HepG2 (cell line): ENCODE results near the gene RAB1B. TPM values are rescaled to one million over a fixed set of nuclear protein-coding genes. Genes with fewer than 3 reads are reported as not detected.

Source experiments
- ATAC-seq: fragments of 200-7000 bp; cut with Tn5 transposase; 3 replicates; pipeline ENCODE4 v1.9.1; 2020; ENCODE audit warnings: mild to moderate bottlenecking, moderate library complexity
- BruUV-seq: library from RNA; stranded (reverse); fragments of 400-500 nt; replicated peaks from 2 replicates; lab custom pipeline; 2021; lab: Mats Ljungman, UMichigan
- CTCF ChIA-PET: fragments of 300-600 bp; formaldehyde crosslinking; extraction: SDS; loops from one replicate; lab custom pipeline; 2021; ENCODE audit warnings: low total read pairs, inconsistent platforms, low intra/inter-chr PET ratio; lab: Yijun Ruan, JAX
- POLR2A ChIA-PET: fragments of 350-600 bp; sonication (Branson Sonifier 250); formaldehyde crosslinking; loops from one replicate; lab custom pipeline; 2020; ENCODE audit warnings: antibody characterized with exemption, inconsistent platforms; lab: Yijun Ruan, JAX
- DNase-seq: peaks from one replicate; pipeline ENCODE4 v3.0.0-alpha.2; 2015; ENCODE audit warnings: low spot score
- FAIRE-seq: peaks from 3 replicates; lab custom pipeline; 2011; peaks lifted over from hg19 to GRCh38; lab: Jason Lieb, UNC
- H2AFZ ChIP-seq: one replicate; pipeline ENCODE4 v1.6.1; 2011; ENCODE audit warnings: low read length, inconsistent platforms
- H3K27ac ChIP-seq: fragments of 300-600 bp; 3 replicates; pipeline ENCODE4 v1.8.0; 2011; ENCODE audit warnings: mixed run types, mild to moderate bottlenecking, mixed read lengths, low read length, inconsistent platforms; ENCODE audit not compliant: insufficient read depth; ENCODE audit errors: extremely low read length
- H3K27me3 ChIP-seq, 2 experiments: fragments of 200-600 bp in 1 of 2; 2 replicates in 1 of 2; 3 replicates in 1 of 2; pipeline versions ENCODE4 v1.6.0 to v1.8.0; 2011; ENCODE audit warnings: low read length in 2 of 2, mild to moderate bottlenecking in 2 of 2, moderate library complexity in 2 of 2, inconsistent platforms in 1 of 2; ENCODE audit not compliant: insufficient read depth in 2 of 2, control insufficient read depth in 1 of 2
- H3K36me3 ChIP-seq, 2 experiments: fragments of 200-600 bp in 1 of 2; replicated peaks in 1 of 2; 2 replicates in 1 of 2; 3 replicates in 1 of 2; pipeline versions ENCODE4 v1.5.1 to v1.8.0; 2011; ENCODE audit warnings: low read length in 2 of 2, inconsistent platforms in 1 of 2; ENCODE audit not compliant: insufficient read depth in 2 of 2, control insufficient read depth in 1 of 2
- H3K4me1 ChIP-seq: 2 replicates; pipeline ENCODE4 v1.5.1; 2012; ENCODE audit warnings: low read length, inconsistent platforms; ENCODE audit not compliant: insufficient read depth
- H3K4me2 ChIP-seq: 2 replicates; pipeline ENCODE4 v1.6.0; 2011; ENCODE audit warnings: low read depth, low read length, inconsistent platforms
- H3K4me3 ChIP-seq, 3 experiments: fragments of 200-600 bp in 1 of 3; sonication (generic), shearing (Covaris generic) in 1 of 3; replicated peaks in 1 of 3; 2 replicates each; pipeline ENCODE4 v1.5.1; 2011 to 2016; ENCODE audit warnings: low read length in 3 of 3, inconsistent platforms in 2 of 3, low read depth in 2 of 3, mild to moderate bottlenecking in 2 of 3, control low read depth in 1 of 3, mixed read lengths in 1 of 3; ENCODE audit not compliant: insufficient read depth in 1 of 3
- H3K79me2 ChIP-seq: one replicate; pipeline ENCODE4 v1.6.1; 2011; ENCODE audit warnings: low read length, inconsistent platforms; ENCODE audit not compliant: insufficient read depth
- H3K9ac ChIP-seq: 2 replicates; pipeline ENCODE4 v1.6.0; 2011; ENCODE audit warnings: mild to moderate bottlenecking, low read depth, low read length, inconsistent platforms; ENCODE audit not compliant: insufficient read depth
- H3K9me3 ChIP-seq: 2 replicates; pipeline ENCODE4 v1.5.1; 2012; ENCODE audit warnings: mild to moderate bottlenecking, low read length
- H4K20me1 ChIP-seq: 2 replicates; pipeline ENCODE4 v1.6.0; 2011; ENCODE audit warnings: inconsistent platforms, mild to moderate bottlenecking, low read length, moderate library complexity; ENCODE audit not compliant: insufficient read depth
- BORCS8-MEF2B ChIP-seq: sonication (generic); formaldehyde crosslinking; IDR thresholded peaks from 2 replicates; pipeline ENCODE4 v1.8.0; 2022; ENCODE audit warnings: mild to moderate bottlenecking, missing genetic modification reagents
- TBP ChIP-seq: sonication (generic); formaldehyde crosslinking; IDR thresholded peaks from 2 replicates; pipeline ENCODE4 v1.5.0; 2020; ENCODE audit warnings: missing genetic modification reagents
- WGBS: methylation state at CpG from one replicate; pipeline ENCODE4 v1.1.6; 2017; ENCODE audit warnings: low lambda C conversion rate; 5-methylcytosine and 5-hydroxymethylcytosine counted together
- in situ Hi-C: cut with HindIII; loops from 2 replicates; pipeline ENCODE4 v1.10.0; 2017; ENCODE audit warnings: low pct_unique_long_range_greater_than_20kb; ENCODE audit not compliant: extremely low pct_ligation_motif_present
- intact Hi-C: fragments of 100-400 bp; cut with micrococcal nuclease; formaldehyde crosslinking; loops from one replicate; pipeline ENCODE4 v1.10.0; 2022; ENCODE audit not compliant: unreplicated experiment
- polyA plus RNA-seq, 8 experiments: library from polyadenylated mRNA; depleted of rRNA in 3 of 8; stranded (reverse) in 7 of 8; unstranded in 1 of 8; fragments of >200 nt; fragmentation: Illumina TruSeq in 4 of 8; extraction: Trizol in 4 of 8; gene quantifications; 2 replicates each; pipeline versions ENCODE4 v1.2.1 to v1.2.3, GENCODE V29; 2011 to 2016; ENCODE audit warnings: low read depth in 4 of 8, missing spikeins in 1 of 8, mixed read lengths in 1 of 8; ENCODE audit not compliant: insufficient read depth in 1 of 8
- total RNA-seq, 5 experiments: library from RNA; depleted of rRNA; stranded (reverse); fragments of >200 nt; fragmentation: Illumina TruSeq; extraction: Trizol; gene quantifications; 2 replicates each; pipeline ENCODE4 v1.2.3, GENCODE V29; 2016; ENCODE audit warnings: low read depth in 1 of 5
- TF ChIP-seq, protein P1 (sequence below): sonication (generic); formaldehyde crosslinking; IDR thresholded peaks from 2 replicates; pipeline ENCODE4 v1.4.0; 2020; ENCODE audit warnings: missing genetic modification reagents, borderline replicate concordance
- TF ChIP-seq, protein P2 (sequence below): sonication (generic); formaldehyde crosslinking; IDR thresholded peaks from 2 replicates; pipeline ENCODE4 v1.4.0; 2020; ENCODE audit warnings: missing genetic modification reagents

The RAB1B gene
- total and polyA plus RNA-seq, 2 of the 13 experiments (the other 11 are each of a cell fraction or from before 2014, with no cell fraction given): 77.9 to 87.9 TPM

DNA sequence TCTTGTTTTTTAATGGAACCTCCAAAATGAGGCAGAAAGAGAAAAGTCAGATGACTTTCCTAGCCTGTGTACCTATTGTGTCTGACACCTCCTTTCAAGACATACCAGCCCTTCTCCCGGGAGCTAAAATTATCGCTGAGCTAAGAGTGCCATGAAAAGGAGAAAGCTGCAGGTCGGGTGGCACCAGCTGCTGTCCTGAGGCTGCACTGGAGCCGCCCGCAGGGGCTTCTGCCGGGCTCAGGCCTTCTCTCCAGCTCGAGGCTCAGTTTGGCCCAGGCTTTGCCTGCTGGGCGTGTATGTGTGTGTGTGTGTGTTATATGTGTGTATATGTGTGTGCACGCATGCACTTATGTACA is 27.7 kb upstream of the RAB1B start:
- no peaks in the 10 kb centered on the region for H3K9me3 ChIP-seq
- no peaks in the 10 kb centered on the region for H3K79me2 ChIP-seq
- no peak overlapping the region for H2AFZ ChIP-seq
- H3K36me3 ChIP-seq: peaks cover 3% of the 10 kb centered on the region in 2 experiments; a peak in 3 of 5 replicates
- H3K4me3 ChIP-seq: no peak overlapping the region
- ATAC-seq (no peak), DNase-seq (no peak), FAIRE-seq (no peak)
- ChIA-PET CTCF (no interaction called here), POLR2A (no interaction called here)
- H3K27me3 ChIP-seq: no peaks in the 10 kb centered on the region
- H3K9ac ChIP-seq: no peak overlapping the region
- H3K4me1 ChIP-seq: no peaks in the 10 kb centered on the region
- no peaks in the 10 kb centered on the region for H4K20me1 ChIP-seq
- in situ Hi-C loops (no loop called here), intact Hi-C loops (no loop called here)
- H3K27ac ChIP-seq: no peak overlapping the region
- TF ChIP-seq, protein P1, sequence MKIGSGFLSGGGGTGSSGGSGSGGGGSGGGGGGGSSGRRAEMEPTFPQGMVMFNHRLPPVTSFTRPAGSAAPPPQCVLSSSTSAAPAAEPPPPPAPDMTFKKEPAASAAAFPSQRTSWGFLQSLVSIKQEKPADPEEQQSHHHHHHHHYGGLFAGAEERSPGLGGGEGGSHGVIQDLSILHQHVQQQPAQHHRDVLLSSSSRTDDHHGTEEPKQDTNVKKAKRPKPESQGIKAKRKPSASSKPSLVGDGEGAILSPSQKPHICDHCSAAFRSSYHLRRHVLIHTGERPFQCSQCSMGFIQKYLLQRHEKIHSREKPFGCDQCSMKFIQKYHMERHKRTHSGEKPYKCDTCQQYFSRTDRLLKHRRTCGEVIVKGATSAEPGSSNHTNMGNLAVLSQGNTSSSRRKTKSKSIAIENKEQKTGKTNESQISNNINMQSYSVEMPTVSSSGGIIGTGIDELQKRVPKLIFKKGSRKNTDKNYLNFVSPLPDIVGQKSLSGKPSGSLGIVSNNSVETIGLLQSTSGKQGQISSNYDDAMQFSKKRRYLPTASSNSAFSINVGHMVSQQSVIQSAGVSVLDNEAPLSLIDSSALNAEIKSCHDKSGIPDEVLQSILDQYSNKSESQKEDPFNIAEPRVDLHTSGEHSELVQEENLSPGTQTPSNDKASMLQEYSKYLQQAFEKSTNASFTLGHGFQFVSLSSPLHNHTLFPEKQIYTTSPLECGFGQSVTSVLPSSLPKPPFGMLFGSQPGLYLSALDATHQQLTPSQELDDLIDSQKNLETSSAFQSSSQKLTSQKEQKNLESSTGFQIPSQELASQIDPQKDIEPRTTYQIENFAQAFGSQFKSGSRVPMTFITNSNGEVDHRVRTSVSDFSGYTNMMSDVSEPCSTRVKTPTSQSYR (CRISPR knock-in tag): no peak
- TF ChIP-seq TBP (CRISPR knock-in tag): no peak
- TF ChIP-seq, protein P2, sequence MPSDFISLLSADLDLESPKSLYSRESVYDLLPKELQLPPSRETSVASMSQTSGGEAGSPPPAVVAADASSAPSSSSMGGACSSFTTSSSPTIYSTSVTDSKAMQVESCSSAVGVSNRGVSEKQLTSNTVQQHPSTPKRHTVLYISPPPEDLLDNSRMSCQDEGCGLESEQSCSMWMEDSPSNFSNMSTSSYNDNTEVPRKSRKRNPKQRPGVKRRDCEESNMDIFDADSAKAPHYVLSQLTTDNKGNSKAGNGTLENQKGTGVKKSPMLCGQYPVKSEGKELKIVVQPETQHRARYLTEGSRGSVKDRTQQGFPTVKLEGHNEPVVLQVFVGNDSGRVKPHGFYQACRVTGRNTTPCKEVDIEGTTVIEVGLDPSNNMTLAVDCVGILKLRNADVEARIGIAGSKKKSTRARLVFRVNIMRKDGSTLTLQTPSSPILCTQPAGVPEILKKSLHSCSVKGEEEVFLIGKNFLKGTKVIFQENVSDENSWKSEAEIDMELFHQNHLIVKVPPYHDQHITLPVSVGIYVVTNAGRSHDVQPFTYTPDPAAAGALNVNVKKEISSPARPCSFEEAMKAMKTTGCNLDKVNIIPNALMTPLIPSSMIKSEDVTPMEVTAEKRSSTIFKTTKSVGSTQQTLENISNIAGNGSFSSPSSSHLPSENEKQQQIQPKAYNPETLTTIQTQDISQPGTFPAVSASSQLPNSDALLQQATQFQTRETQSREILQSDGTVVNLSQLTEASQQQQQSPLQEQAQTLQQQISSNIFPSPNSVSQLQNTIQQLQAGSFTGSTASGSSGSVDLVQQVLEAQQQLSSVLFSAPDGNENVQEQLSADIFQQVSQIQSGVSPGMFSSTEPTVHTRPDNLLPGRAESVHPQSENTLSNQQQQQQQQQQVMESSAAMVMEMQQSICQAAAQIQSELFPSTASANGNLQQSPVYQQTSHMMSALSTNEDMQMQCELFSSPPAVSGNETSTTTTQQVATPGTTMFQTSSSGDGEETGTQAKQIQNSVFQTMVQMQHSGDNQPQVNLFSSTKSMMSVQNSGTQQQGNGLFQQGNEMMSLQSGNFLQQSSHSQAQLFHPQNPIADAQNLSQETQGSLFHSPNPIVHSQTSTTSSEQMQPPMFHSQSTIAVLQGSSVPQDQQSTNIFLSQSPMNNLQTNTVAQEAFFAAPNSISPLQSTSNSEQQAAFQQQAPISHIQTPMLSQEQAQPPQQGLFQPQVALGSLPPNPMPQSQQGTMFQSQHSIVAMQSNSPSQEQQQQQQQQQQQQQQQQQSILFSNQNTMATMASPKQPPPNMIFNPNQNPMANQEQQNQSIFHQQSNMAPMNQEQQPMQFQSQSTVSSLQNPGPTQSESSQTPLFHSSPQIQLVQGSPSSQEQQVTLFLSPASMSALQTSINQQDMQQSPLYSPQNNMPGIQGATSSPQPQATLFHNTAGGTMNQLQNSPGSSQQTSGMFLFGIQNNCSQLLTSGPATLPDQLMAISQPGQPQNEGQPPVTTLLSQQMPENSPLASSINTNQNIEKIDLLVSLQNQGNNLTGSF (CRISPR knock-in tag): no peak
- TF ChIP-seq BORCS8-MEF2B (CRISPR knock-in tag): no peak
- H3K4me2 ChIP-seq: no peak overlapping the region
- no TSS peak for BruUV-seq
- WGBS: 97% methylated on average over 9 of the region's 9 CpGs
